ENCODE results near the gene RANBP3L. TPM values are rescaled to one million over a fixed set of nuclear protein-coding genes. Genes with fewer than 3 reads are reported as not detected.

RANBP3L gene
- total RNA-seq, 1 donor from 2014 or later = not detected

GRCh38 chr5:36205329-36205728, 96.4 kb downstream of the RANBP3L start:
- Histone ChIP-seq H3F3A (ENCODE audit: low read depth) (no peaks in the 10 kb centered on the region), H3K27ac (no peak overlapping the region), H3K4me1 (no peaks in the 10 kb centered on the region), H3K27me3 (no peaks in the 10 kb centered on the region), H3K36me3 (no peaks in the 10 kb centered on the region), H4K20me1 (ENCODE audit: low read depth) (no peaks in the 10 kb centered on the region), H3K4me2 (no peak overlapping the region), H3K9ac (no peak overlapping the region), H3K9me3 (ENCODE audit: low read depth) (no peaks in the 10 kb centered on the region), H2AFZ (replicated peaks) (no peak overlapping the region), H3K79me2 (ENCODE audit: low read depth) (no peaks in the 10 kb centered on the region), H3K4me3 (no peak overlapping the region)
- Mint-ChIP-seq H3K9me3 (no peaks in the 10 kb centered on the region), H3K4me3 (no peak overlapping the region), H3K27me3 (ENCODE audit: insufficient read depth, low read depth) (no peaks in the 10 kb centered on the region), H3K27ac (no peak overlapping the region), H3K36me3 (peaks cover 20% of the 10 kb centered on the region), H3K4me1 (peaks cover 5% of the 10 kb centered on the region)
- TF ChIP-seq, protein P1, sequence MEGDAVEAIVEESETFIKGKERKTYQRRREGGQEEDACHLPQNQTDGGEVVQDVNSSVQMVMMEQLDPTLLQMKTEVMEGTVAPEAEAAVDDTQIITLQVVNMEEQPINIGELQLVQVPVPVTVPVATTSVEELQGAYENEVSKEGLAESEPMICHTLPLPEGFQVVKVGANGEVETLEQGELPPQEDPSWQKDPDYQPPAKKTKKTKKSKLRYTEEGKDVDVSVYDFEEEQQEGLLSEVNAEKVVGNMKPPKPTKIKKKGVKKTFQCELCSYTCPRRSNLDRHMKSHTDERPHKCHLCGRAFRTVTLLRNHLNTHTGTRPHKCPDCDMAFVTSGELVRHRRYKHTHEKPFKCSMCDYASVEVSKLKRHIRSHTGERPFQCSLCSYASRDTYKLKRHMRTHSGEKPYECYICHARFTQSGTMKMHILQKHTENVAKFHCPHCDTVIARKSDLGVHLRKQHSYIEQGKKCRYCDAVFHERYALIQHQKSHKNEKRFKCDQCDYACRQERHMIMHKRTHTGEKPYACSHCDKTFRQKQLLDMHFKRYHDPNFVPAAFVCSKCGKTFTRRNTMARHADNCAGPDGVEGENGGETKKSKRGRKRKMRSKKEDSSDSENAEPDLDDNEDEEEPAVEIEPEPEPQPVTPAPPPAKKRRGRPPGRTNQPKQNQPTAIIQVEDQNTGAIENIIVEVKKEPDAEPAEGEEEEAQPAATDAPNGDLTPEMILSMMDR (IDR thresholded peaks at IDR 0.05) = no peak
- no peak for TF ChIP-seq EZH2phosphoT487 (IDR thresholded peaks at IDR 0.05)
- TF ChIP-seq EZH2 (IDR thresholded peaks at IDR 0.05) = no peak
- no peak for DNase-seq (ENCODE audit: low spot score)

DNA sequence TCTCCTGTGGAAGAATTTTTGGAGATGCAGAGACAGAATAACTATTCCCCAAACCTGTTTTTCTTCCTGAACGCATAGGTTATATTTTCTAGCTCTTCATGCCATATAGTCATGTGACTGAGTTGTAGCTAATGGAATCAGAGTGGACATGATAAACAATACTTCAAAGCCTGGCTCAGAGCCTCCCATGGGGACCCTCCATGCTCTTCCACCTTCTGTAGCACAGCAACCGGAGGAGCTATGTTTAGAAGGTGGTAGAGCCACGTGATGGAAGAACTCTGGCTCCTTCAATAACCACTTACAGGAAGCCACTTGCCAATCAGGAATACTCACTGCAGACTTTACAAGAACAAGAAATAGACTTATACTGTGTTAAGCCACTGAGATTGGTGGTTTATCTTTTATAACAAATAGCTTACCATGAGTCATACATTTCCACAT, 99.2 kb downstream of the RANBP3L start:
- H3K4me1 ChIP-seq = no peaks in the 10 kb centered on the region
- TF ChIP-seq, protein P1 (IDR thresholded peaks at IDR 0.05) = no peak
- TF ChIP-seq EZH2phosphoT487 (IDR thresholded peaks at IDR 0.05) = no peak
- TF ChIP-seq EZH2 (IDR thresholded peaks at IDR 0.05) = no peak
- H3K4me2 ChIP-seq = no peak overlapping the region
- Mint-ChIP-seq H3K36me3 (peaks cover 24% of the 10 kb centered on the region), H3K4me3 (no peak overlapping the region), H3K27ac (no peak overlapping the region), H3K27me3 (ENCODE audit: insufficient read depth, low read depth) (no peaks in the 10 kb centered on the region), H3K4me1 (peaks cover 5% of the 10 kb centered on the region), H3K9me3 (no peaks in the 10 kb centered on the region)
- H3K9me3 ChIP-seq (ENCODE audit: low read depth) = no peaks in the 10 kb centered on the region
- no peak overlapping the region for H2AFZ ChIP-seq (replicated peaks)
- no peak overlapping the region for H3K27ac ChIP-seq
- no peak overlapping the region for H3K9ac ChIP-seq
- DNase-seq (ENCODE audit: low spot score) = no peak
- no peaks in the 10 kb centered on the region for H3F3A ChIP-seq (ENCODE audit: low read depth)
- H3K36me3 ChIP-seq = peaks cover 5% of the 10 kb centered on the region
- H3K27me3 ChIP-seq = no peaks in the 10 kb centered on the region
- H3K4me3 ChIP-seq = no peak overlapping the region
- no peaks in the 10 kb centered on the region for H4K20me1 ChIP-seq (ENCODE audit: low read depth)
- H3K79me2 ChIP-seq (ENCODE audit: low read depth) = no peaks in the 10 kb centered on the region

DNA sequence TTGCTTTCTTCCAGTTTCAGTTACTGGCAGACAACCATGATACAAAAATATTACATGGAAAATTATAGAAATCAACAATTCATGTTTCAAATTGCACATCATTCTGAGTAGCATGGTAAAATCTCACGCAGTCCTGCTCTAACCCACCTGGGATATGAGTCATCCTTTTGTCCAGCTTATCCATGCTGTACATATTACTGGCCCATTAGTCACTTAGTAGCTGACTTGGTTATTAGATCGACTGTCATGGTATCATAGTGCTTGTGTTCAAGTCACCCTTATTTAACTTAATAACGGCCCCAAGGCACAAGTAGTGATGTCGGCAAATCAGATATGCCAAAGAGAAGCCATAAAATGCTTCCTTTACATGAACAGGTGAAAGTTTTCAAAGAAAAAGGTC, 101.2 kb downstream of the RANBP3L start:
- Histone ChIP-seq H3K27ac (no peak overlapping the region), H2AFZ (replicated peaks) (no peak overlapping the region), H3K36me3 (peaks cover 5% of the 10 kb centered on the region), H3K9me3 (ENCODE audit: low read depth) (no peaks in the 10 kb centered on the region), H3K79me2 (ENCODE audit: low read depth) (no peaks in the 10 kb centered on the region), H3K4me3 (no peak overlapping the region), H3K4me1 (no peaks in the 10 kb centered on the region), H3K27me3 (no peaks in the 10 kb centered on the region), H3K4me2 (no peak overlapping the region), H4K20me1 (ENCODE audit: low read depth) (no peaks in the 10 kb centered on the region), H3K9ac (no peak overlapping the region), H3F3A (ENCODE audit: low read depth) (no peaks in the 10 kb centered on the region)
- H3K27ac Mint-ChIP-seq = no peak overlapping the region
- peaks cover 23% of the 10 kb centered on the region for H3K36me3 Mint-ChIP-seq
- no peak for DNase-seq (ENCODE audit: low spot score)
- H3K27me3 Mint-ChIP-seq (ENCODE audit: insufficient read depth, low read depth) = no peaks in the 10 kb centered on the region
- no peaks in the 10 kb centered on the region for H3K9me3 Mint-ChIP-seq
- TF ChIP-seq EZH2 (IDR thresholded peaks at IDR 0.05) (no peak), EZH2phosphoT487 (IDR thresholded peaks at IDR 0.05) (no peak)
- TF ChIP-seq, protein P1 (IDR thresholded peaks at IDR 0.05) = no peak
- peaks cover 5% of the 10 kb centered on the region for H3K4me1 Mint-ChIP-seq
- H3K4me3 Mint-ChIP-seq = no peak overlapping the region
